Left forelimb (tissue), 1 donor: ENCODE data around the gene DNAJB6.

Experiments
- DNase-seq: peaks from one replicate; pipeline ENCODE4 v3.0.0-alpha.2; 2018; ENCODE audit warnings: low spot score

The DNAJB6 gene

GRCh38 chr7:157396316-157397035, 59.7 kb downstream of the DNAJB6 start:
- no peak for DNase-seq

- DNase-seq: no peak
Measured at GRCh38 chr7:157397036-157397720, 60.4 kb downstream of the DNAJB6 start.

- no peak for DNase-seq
Measured at GRCh38 chr7:157397731-157398691, 61.2 kb downstream of the DNAJB6 start.

GRCh38 chr7:157399086-157399687, 62.4 kb downstream of the DNAJB6 start:
- no peak for DNase-seq

DNA sequence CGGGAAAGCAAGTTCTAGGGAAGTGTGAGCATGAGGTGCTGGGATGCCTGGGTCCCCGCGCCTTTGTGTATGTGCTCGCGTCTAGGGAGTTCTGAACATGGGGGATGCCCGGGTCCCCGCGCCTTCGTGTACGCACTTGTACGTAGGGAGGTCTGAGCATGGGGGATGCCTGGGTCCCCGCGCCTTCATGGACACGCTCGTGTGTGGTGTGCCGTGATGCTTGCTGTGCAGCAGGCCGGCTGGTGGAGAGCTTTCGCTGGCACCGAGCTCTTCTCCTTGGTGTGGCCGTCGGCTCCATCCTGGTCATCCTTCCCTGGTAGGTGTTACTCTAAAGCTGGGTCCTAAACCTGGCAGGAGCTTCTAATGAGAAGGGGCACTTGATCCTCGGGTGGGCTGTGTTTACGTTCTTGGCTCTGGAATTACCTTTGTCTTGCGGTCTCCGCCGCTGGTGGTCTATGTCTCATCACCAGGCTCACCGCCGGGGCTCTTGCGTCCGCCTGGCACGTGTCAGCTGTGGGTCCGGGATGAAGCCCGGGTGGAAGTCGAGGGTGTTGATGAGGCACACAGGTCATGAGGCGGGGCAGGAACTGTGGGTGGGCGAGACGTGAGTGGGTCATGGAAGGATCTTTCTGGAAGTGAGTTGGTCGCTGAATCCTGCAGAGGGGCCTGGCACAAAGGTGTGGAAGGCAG, 63.5 kb downstream of the DNAJB6 start:
- no peak for DNase-seq

DNA sequence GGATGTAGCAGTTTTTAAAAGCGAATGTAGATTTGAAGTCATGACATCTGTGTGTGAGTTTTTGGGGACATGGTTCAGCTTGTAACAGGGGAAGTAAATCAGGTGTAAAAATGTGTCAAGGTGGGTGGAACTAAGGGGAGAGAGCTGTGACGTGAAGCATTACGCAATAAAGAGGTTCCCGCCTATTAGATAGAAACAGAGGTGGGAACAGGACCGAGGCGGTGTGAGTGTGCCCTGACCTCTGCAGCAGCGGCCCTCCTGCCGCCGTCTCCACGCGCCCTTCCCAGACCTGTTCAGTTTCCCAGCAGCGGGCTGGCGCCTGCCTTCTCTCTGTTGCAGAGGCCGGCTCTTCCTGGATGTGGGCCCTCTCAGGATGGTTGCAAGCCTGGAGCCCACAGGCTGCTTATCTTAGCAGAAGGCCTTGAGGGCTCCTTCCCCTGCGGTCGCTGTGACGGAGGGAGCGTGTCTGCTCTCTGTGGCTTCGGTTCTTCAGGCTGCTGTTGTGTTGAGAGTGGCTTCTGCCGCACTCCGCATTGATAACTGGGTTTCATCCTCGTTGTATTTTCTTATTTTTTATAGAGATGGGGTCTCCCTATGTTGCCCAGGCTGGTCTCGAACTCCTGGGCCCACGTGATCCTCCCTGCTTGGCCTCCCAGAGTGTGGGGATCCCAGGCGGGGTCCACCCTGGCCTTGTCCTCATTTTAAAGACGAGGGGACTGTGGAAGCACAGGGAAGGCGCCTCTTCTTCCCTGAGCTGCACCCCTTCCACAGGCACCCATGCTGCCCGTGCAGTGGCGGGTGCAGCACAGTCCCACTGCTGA, 65.0 kb downstream of the DNAJB6 start:
- DNase-seq: no peak

- DNase-seq: no peak
Measured at GRCh38 chr7:157402388-157402703, 65.5 kb downstream of the DNAJB6 start.

- no peak for DNase-seq
Measured at GRCh38 chr7:157402911-157403534, 66.2 kb downstream of the DNAJB6 start.

GRCh38 chr7:157403646-157404401, 67.0 kb downstream of the DNAJB6 start:
- DNase-seq: no peak

DNA sequence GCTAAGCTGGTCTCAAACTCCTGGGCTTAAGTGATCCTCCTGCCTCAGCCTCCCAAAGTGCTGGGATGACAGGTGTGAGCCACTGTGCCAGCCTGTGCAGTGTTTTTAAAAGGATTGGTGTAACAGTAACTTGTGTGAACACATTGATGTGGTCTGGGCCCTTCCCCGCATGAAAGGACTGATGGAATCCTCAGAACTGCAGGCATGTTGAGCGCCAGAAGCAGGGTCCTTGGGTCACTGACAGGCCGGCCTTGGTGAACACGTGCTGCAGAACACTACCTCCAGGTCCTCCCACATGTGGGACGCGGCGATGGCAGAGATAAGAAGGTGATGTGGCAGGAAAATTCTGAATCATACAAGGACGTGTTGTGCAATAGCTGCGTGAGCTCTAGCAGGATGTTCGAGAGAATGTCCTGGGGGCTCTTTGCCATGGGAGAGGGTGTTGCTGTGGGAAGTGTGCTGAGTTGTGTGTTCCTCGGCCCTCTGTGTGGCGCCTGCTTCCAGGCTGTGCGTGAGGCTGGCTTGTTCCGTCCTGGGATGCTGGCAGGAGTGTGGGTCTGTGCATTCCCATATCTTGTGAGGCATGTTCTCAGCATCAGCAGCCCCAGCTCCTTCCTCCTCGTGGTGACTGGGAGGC, 68.2 kb downstream of the DNAJB6 start:
- no peak for DNase-seq

- DNase-seq: no peak
Measured at GRCh38 chr7:157405501-157405900, 68.7 kb downstream of the DNAJB6 start.

DNA sequence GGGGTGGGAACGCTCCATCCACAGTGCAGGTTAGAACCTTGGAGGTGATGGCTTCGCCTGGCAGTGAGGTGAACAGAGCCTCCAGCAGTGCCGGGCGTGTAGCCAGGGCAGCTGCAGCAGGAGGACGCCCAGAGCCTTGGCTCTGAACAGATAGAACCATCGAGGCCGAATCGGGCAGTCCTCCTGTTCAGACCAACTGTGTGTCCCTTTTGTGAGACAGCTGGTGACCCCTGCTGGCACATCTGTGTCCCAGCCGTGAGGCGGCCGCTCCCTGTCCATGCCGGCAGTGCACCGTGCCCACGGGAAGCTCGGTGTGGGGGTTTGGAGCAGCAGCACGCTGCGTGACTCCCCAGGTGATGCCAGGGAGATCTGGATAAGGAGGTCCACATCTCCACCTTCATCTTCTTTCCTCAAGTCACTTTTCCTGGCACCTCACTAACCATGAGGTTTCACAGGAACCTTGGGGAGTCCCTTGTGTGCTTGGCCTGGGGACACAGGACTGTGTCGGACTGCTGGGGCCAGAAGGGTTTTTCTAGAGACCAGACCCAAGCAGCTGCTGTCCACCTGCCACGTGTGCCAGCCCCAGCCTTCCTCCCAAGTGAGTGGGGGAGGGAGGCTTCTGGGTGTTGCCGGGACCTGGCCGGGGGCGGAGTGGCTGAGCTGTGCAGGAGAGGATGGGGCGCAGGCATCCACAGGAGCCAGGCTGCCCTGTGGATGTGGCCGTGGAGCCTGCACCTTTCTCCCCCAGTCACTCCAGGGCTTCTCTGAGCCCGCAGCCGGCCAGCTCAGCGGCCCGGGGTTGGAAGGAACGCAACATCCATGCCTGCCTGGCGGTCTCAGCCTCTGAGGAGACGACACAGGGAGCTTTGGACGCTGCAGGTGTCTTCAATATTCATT, 69.4 kb downstream of the DNAJB6 start:
- no peak for DNase-seq

DNA sequence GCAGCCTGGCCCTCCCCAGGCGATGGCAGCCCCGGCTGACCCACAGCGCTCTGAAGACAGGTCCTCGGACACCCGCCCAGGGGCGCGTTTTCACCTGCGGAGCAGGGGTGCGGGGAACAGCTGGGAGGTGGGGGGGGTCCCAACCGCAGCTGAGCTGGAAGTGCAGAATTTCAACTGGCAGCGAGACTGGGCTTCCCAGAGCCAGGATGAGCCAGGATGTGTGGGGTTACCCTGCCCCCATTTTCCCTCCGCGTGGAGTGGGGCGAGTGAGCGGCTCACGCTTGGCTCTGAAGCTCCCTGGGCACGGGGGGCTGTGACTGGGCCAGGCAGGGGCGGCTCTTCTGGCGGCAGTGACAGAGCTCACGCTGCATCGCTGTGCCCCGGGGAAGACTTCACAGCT, 70.2 kb downstream of the DNAJB6 start:
- no peak for DNase-seq

DNA sequence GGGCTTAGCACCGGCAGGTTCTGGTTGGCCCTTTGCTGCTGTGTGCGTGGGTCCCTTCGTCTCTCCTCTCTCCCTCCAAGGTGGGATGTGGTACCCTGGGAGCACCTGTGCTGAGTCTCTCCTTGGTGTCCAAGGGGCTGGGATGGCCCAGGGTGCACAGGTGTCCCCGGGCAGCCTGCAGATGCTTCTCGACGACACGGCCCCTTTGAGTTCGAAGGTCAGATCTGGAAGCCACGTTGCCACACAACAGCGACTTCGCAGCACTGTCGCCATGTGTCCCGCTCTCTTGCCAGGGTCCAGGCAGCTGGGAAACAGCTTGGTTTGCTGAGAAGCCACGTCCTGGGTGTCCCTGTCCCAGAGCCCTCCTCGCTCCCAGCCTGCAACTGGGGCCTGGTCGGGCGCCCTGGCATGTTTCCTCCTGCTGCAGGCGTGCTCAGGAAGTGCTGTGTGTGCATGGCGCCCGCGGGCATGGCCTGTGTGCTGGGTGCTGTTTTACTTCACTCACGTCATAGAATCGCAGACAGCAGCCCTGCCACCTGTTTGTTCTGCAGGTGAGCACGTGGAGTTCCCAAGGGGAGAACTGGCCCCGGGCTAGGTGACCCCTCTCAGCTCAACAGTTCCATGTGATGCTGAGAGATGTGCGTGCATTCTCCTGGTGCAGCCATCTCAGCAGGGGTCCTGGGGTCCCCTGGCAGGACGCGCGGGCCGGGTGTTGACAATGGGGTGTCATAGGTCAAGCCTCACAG, 70.9 kb downstream of the DNAJB6 start:
- DNase-seq: no peak

DNA sequence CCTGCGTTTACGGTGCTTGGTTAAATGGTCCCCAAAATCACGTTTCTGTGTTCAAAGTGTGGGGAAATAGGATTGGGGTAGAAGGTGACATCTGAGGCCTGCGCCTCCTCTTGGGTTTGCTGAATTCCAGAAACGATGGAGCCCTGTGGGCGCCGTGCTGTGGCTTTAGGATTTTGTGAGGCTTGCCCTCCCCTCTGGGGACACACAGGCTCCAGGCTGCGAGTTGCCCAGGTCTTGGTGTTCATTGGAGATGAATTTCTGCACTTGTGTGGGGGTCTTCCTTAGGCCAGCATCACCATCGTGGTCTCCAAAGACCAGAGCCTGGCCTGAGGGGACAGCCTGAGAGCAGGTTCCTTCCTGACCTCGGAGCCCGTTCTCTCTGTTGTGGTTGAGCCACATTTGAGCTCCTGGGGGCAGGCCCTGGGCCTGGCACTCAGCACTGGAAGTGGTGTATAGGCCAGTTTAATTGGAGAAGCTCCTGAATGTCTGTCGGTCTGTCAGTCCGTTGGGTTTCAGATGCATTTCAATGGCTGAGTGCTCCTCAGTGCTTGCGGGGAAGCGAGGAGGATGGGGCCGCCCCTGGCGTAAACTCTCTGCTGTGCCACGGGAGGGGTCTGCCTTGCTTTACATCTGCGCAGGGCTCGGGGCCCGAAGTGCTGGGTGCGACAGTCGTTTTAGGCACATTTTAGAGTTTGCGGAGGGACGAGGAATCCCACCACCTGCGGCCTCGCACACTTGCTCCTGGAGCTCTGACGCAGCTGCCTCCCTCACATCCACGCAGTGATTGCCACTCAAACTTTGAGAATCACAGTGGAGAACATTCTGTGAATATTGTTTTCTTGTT, 71.7 kb downstream of the DNAJB6 start:
- DNase-seq: no peak

DNA sequence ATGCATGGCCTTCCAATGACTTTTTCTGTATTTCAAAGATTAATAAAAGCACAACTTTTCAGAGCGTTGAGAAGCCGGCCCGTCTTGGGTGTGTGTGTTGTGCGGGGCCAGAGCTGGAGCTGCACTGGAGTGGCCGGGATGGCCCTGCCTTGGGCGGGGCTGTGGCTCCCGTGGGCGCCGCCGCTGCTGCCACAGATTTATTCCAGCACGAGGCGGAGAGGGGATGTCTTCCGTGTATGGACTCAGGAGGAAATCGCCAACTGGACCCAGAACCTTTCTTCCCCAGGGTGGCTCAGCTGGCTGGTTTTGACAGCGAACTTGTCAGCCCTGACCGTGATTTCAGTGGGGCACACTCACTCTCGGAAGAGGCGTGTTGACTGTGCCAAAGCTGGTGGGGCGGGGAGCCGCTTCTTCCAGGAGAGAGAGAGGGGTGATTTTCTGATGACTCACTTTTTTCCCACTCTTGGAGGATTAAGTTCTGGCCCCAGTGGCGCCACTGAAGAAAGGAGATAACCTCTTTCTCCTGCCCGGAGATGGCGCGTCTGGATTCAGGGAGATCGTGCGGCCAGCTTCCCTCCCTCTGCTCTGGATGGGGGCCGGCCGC, 72.4 kb downstream of the DNAJB6 start:
- no peak for DNase-seq
